DOHH2 (cell line): ENCODE measurements around the gene PREX1.

Experiments used
- EZH2phosphoT487 ChIP-seq: fragments of 200-600 bp; sonication (generic); IDR thresholded peaks from 2 replicates; pipeline ENCODE4 v1.6.1; 2017; ENCODE audit warnings: borderline replicate concordance, mild to moderate bottlenecking, antibody characterized with exemption, low read length, moderate library complexity, mixed read lengths
- TF ChIP-seq, protein P1 (sequence below): fragments of 200-600 bp; sonication (generic); IDR thresholded peaks from one replicate; pipeline ENCODE4 v1.5.1; 2014; ENCODE audit warnings: antibody characterized with exemption, mild to moderate bottlenecking, low read depth, low read length; ENCODE audit not compliant: poor library complexity, severe bottlenecking

DNA sequence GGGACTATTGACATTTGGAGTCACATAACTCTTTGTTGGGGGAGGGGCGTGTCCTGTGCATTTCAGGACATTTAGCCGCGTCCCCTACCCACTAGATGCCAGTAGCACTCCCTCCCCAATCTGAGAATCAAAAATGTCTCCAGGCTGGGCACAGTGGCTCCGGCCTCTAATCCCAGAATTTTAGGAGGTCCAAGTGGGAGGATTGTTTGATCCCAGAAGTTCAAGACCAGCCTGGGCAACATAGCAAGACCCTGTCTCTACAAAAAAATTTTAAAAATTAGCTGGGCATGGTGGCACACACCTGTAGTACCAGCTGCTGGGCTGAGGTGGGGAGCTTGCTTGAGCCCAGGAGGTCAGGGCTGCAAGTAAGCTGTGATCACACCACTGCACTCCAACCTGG, 2.1 kb upstream of the PREX1 start:
- TF ChIP-seq EZH2phosphoT487: no peak
- TF ChIP-seq, protein P1, sequence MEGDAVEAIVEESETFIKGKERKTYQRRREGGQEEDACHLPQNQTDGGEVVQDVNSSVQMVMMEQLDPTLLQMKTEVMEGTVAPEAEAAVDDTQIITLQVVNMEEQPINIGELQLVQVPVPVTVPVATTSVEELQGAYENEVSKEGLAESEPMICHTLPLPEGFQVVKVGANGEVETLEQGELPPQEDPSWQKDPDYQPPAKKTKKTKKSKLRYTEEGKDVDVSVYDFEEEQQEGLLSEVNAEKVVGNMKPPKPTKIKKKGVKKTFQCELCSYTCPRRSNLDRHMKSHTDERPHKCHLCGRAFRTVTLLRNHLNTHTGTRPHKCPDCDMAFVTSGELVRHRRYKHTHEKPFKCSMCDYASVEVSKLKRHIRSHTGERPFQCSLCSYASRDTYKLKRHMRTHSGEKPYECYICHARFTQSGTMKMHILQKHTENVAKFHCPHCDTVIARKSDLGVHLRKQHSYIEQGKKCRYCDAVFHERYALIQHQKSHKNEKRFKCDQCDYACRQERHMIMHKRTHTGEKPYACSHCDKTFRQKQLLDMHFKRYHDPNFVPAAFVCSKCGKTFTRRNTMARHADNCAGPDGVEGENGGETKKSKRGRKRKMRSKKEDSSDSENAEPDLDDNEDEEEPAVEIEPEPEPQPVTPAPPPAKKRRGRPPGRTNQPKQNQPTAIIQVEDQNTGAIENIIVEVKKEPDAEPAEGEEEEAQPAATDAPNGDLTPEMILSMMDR: no peak
